PC-3 (cell line): ENCODE measurements around the gene FAM227A. TPM values are rescaled to one million over a fixed set of nuclear protein-coding genes. Genes with fewer than 3 reads are reported as not detected.

Experiments used
- ATAC-seq: fragments of 200-7000 bp; cut with Tn5 transposase; 2 replicates; pipeline ENCODE4 v1.9.1; 2020; ENCODE audit warnings: mild to moderate bottlenecking, moderate library complexity
- BruUV-seq: library from RNA; stranded (reverse); fragments of 400-500 nt; replicated peaks from 2 replicates; lab custom pipeline; 2021; lab: Mats Ljungman, UMichigan
- CTCF ChIA-PET: fragments of 300-600 bp; sonication (Branson Sonifier 250); formaldehyde crosslinking; loops from one replicate; lab custom pipeline; 2022; ENCODE audit warnings: antibody characterized with exemption; lab: Charles Lee
- POLR2A ChIA-PET: fragments of 300-600 bp; sonication (Branson Sonifier 250); formaldehyde crosslinking; loops from one replicate; lab custom pipeline; 2022; ENCODE audit warnings: antibody characterized with exemption; ENCODE audit not compliant: unreplicated experiment; lab: Charles Lee
- DNase-seq: peaks from one replicate; pipeline ENCODE4 v3.0.0-alpha.2; 2015
- H2AFZ ChIP-seq: fragments of 300-600 bp; sonication (generic); 2 replicates; pipeline ENCODE4 v1.6.0; 2016; ENCODE audit warnings: antibody characterized with exemption, low read length
- H3F3A ChIP-seq: fragments of 300-600 bp; sonication (generic); one replicate; pipeline ENCODE4 v1.6.0; 2017; ENCODE audit warnings: antibody characterized with exemption, low read length, control low read depth, mild to moderate bottlenecking; ENCODE audit not compliant: unreplicated experiment
- H3K27ac ChIP-seq: fragments of 300-600 bp; sonication (generic); 2 replicates; pipeline ENCODE4 v1.5.1; 2016; ENCODE audit warnings: mild to moderate bottlenecking, low read length
- H3K27me3 ChIP-seq: fragments of 300-600 bp; sonication (generic); 2 replicates; pipeline ENCODE4 v1.6.1; 2016; ENCODE audit warnings: low read length, mixed read lengths
- H3K36me3 ChIP-seq: fragments of 300-600 bp; sonication (generic); 2 replicates; pipeline ENCODE4 v1.6.1; 2016; ENCODE audit warnings: low read depth, mixed run types, low read length, mixed read lengths
- H3K4me1 ChIP-seq: fragments of 300-600 bp; sonication (generic); 2 replicates; pipeline ENCODE4 v1.5.1; 2016; ENCODE audit warnings: low read length; ENCODE audit not compliant: insufficient read depth
- H3K4me2 ChIP-seq: fragments of 300-600 bp; sonication (generic); 2 replicates; pipeline ENCODE4 v1.6.0; 2016; ENCODE audit warnings: low read length
- H3K4me3 ChIP-seq: fragments of 300-600 bp; sonication (generic); 2 replicates; pipeline ENCODE4 v1.5.1; 2016; ENCODE audit warnings: mild to moderate bottlenecking, low read length, mixed read lengths
- H3K79me2 ChIP-seq: fragments of 300-600 bp; sonication (generic); 2 replicates; pipeline ENCODE4 v1.6.1; 2017; ENCODE audit warnings: low read length, mixed read lengths
- H3K9ac ChIP-seq: fragments of 300-600 bp; sonication (generic); 2 replicates; pipeline ENCODE4 v1.6.0; 2016; ENCODE audit warnings: mild to moderate bottlenecking, low read length
- H3K9me2 ChIP-seq: fragments of 300-600 bp; sonication (generic); replicated peaks from 2 replicates; pipeline ENCODE4 v1.6.1; 2016; ENCODE audit warnings: mixed run types, low read length, mixed read lengths
- H3K9me3 ChIP-seq: fragments of 300-600 bp; sonication (generic); 2 replicates; pipeline ENCODE4 v1.6.1; 2016; ENCODE audit warnings: low read length, mixed read lengths
- H4K20me1 ChIP-seq: fragments of 300-600 bp; sonication (generic); 2 replicates; pipeline ENCODE4 v1.6.1; 2016; ENCODE audit warnings: low read length, mixed read lengths
- EZH2 ChIP-seq: fragments of 300-600 bp; sonication (generic); IDR thresholded peaks from one replicate; pipeline ENCODE4 v1.6.1; 2017; ENCODE audit warnings: antibody characterized with exemption, mild to moderate bottlenecking, low read length; ENCODE audit not compliant: unreplicated experiment
- EZH2phosphoT487 ChIP-seq: fragments of 300-600 bp; sonication (generic); IDR thresholded peaks from 2 replicates; pipeline ENCODE4 v1.6.1; 2018; ENCODE audit warnings: mild to moderate bottlenecking, antibody characterized with exemption, low read length, borderline replicate concordance
- intact Hi-C: fragments of 100-400 bp; cut with micrococcal nuclease; formaldehyde crosslinking; loops from 2 replicates; pipeline ENCODE4 v1.9.0; 2023
- total RNA-seq: library from RNA; depleted of rRNA; stranded (reverse); fragments of >200 nt; gene quantifications from 2 replicates; pipeline ENCODE4 v1.2.3, GENCODE V29; 2014
- TF ChIP-seq, protein P1 (sequence below): fragments of 300-600 bp; sonication (generic); conservative IDR thresholded peaks from 2 replicates; pipeline ENCODE4 v1.5.1; 2017; ENCODE audit warnings: antibody characterized with exemption, low read depth, mild to moderate bottlenecking, low read length

FAM227A gene
- total RNA-seq, 1 experiment from 2014 or later = 1.2 TPM

GRCh38 chr22:38700270-38700788 is 44.1 kb upstream of the FAM227A start:
- Histone ChIP-seq H4K20me1 (peaks cover 23% of the 10 kb centered on the region), H2AFZ (peak overlapping the region; percentile 48; the same call in 1 of the 2 replicates), H3K27me3 (no peaks in the 10 kb centered on the region), H3K9ac (peak overlapping the region; percentile 97), H3K4me2 (peak overlapping the region; percentile 94), H3K4me1 (peaks cover 43% of the 10 kb centered on the region), H3K27ac (peak overlapping the region; percentile 76), H3K9me3 (no peaks in the 10 kb centered on the region), H3K79me2 (peaks cover 47% of the 10 kb centered on the region), H3F3A (peaks cover 14% of the 10 kb centered on the region), H3K9me2 (no peaks in the 10 kb centered on the region), H3K36me3 (no peaks in the 10 kb centered on the region), H3K4me3 (peak overlapping the region; percentile 85)
- DNase-seq = peak; percentile 53
- ATAC-seq = peak; percentile 23
- ChIA-PET CTCF (no interaction called here), POLR2A (no interaction called here)
- no peak for TF ChIP-seq EZH2
- TF ChIP-seq EZH2phosphoT487 = no peak
- TF ChIP-seq, protein P1, sequence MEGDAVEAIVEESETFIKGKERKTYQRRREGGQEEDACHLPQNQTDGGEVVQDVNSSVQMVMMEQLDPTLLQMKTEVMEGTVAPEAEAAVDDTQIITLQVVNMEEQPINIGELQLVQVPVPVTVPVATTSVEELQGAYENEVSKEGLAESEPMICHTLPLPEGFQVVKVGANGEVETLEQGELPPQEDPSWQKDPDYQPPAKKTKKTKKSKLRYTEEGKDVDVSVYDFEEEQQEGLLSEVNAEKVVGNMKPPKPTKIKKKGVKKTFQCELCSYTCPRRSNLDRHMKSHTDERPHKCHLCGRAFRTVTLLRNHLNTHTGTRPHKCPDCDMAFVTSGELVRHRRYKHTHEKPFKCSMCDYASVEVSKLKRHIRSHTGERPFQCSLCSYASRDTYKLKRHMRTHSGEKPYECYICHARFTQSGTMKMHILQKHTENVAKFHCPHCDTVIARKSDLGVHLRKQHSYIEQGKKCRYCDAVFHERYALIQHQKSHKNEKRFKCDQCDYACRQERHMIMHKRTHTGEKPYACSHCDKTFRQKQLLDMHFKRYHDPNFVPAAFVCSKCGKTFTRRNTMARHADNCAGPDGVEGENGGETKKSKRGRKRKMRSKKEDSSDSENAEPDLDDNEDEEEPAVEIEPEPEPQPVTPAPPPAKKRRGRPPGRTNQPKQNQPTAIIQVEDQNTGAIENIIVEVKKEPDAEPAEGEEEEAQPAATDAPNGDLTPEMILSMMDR = no peak
- intact Hi-C loops = no loop called here
- BruUV-seq = no TSS peak

DNA sequence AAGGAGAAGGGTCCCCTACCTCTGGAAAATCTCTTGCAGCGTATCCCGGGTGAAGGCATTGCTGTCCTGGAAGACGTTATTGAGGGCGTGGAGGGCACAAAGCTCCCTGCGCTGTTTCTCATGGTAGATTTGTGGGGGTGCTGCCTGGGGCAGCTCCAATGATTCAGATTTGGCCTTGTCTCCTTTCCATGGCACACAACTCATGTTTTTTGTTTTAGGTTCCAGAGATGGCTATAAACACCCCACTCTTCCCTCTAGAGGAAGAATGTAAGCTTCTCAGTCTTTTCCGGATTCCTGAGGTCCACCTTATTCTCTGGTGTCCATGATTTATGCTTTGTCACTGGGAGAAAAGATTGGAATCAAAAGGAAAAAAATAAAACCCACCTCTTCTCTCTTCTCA is 43.6 kb upstream of the FAM227A start:
- no peaks in the 10 kb centered on the region for H3K36me3 ChIP-seq
- peak overlapping the region; percentile 97 for H3K9ac ChIP-seq
- peak overlapping the region; percentile 94 for H3K4me2 ChIP-seq
- intact Hi-C loops = no loop called here
- ATAC-seq (no peak), DNase-seq (peak; percentile 27)
- peaks cover 14% of the 10 kb centered on the region for H3F3A ChIP-seq
- H3K9me2 ChIP-seq = no peaks in the 10 kb centered on the region
- H3K27ac ChIP-seq = peak overlapping the region; percentile 76
- H3K4me3 ChIP-seq = peak overlapping the region; percentile 85
- H3K4me1 ChIP-seq = peaks cover 39% of the 10 kb centered on the region
- TF ChIP-seq EZH2phosphoT487 = no peak
- TF ChIP-seq, protein P1 = no peak
- H3K27me3 ChIP-seq = no peaks in the 10 kb centered on the region
- H2AFZ ChIP-seq = no peak overlapping the region
- ChIA-PET POLR2A (no interaction called here), CTCF (no interaction called here)
- TSS peak; percentile 83 for BruUV-seq
- peaks cover 52% of the 10 kb centered on the region for H3K79me2 ChIP-seq
- H3K9me3 ChIP-seq = no peaks in the 10 kb centered on the region
- peaks cover 23% of the 10 kb centered on the region for H4K20me1 ChIP-seq

DNA sequence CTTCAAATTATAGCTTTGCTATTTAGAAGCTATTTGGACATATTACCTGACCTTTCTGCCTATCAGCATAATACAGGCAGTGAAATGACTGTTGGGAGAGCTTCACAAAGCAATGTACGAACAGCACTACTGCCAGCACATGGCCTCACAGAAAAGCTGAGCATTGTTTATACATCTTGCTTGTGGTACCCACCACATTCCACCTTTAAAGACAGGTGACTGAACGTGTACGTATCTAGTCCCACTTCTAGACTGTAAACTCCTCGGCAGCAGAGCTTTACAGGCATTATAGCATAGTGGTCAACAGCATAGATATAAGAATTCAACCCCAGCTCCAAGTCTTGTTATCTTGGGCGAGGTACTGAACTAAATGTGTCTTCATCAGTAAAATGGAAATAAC is 43.0 kb upstream of the FAM227A start:
- Histone ChIP-seq H3K4me2 (peak overlapping the region; percentile 94), H3K9ac (peak overlapping the region; percentile 97), H3K4me3 (peak overlapping the region; percentile 85), H2AFZ (no peak overlapping the region), H3K27ac (peak overlapping the region; percentile 76), H3K36me3 (no peaks in the 10 kb centered on the region; the same call in 1 of the 2 replicates), H3K9me2 (no peaks in the 10 kb centered on the region), H3K9me3 (no peaks in the 10 kb centered on the region), H3K27me3 (no peaks in the 10 kb centered on the region), H3K4me1 (peaks cover 35% of the 10 kb centered on the region), H3F3A (peaks cover 14% of the 10 kb centered on the region), H4K20me1 (peaks cover 23% of the 10 kb centered on the region), H3K79me2 (peaks cover 58% of the 10 kb centered on the region)
- DNase-seq (no peak), ATAC-seq (no peak)
- ChIA-PET POLR2A (no interaction called here), CTCF (no interaction called here)
- intact Hi-C loops = no loop called here
- TF ChIP-seq EZH2 (no peak), EZH2phosphoT487 (no peak)
- TF ChIP-seq, protein P1 = no peak
- no TSS peak for BruUV-seq
